PC-3 (cell line): ENCODE measurements around the gene TAF1C. TPM values are rescaled to one million over a fixed set of nuclear protein-coding genes. Genes with fewer than 3 reads are reported as not detected.

Experiments used
- ATAC-seq: fragments of 200-7000 bp; cut with Tn5 transposase; 2 replicates; pipeline ENCODE4 v1.9.1; 2020; ENCODE audit warnings: mild to moderate bottlenecking, moderate library complexity
- BruUV-seq: library from RNA; stranded (reverse); fragments of 400-500 nt; replicated peaks from 2 replicates; lab custom pipeline; 2021; lab: Mats Ljungman, UMichigan
- CTCF ChIA-PET: fragments of 300-600 bp; sonication (Branson Sonifier 250); formaldehyde crosslinking; loops from one replicate; lab custom pipeline; 2022; ENCODE audit warnings: antibody characterized with exemption; lab: Charles Lee
- POLR2A ChIA-PET: fragments of 300-600 bp; sonication (Branson Sonifier 250); formaldehyde crosslinking; loops from one replicate; lab custom pipeline; 2022; ENCODE audit warnings: antibody characterized with exemption; ENCODE audit not compliant: unreplicated experiment; lab: Charles Lee
- DNase-seq: peaks from one replicate; pipeline ENCODE4 v3.0.0-alpha.2; 2015
- H2AFZ ChIP-seq: fragments of 300-600 bp; sonication (generic); 2 replicates; pipeline ENCODE4 v1.6.0; 2016; ENCODE audit warnings: antibody characterized with exemption, low read length
- H3F3A ChIP-seq: fragments of 300-600 bp; sonication (generic); one replicate; pipeline ENCODE4 v1.6.0; 2017; ENCODE audit warnings: antibody characterized with exemption, low read length, control low read depth, mild to moderate bottlenecking; ENCODE audit not compliant: unreplicated experiment
- H3K27ac ChIP-seq: fragments of 300-600 bp; sonication (generic); 2 replicates; pipeline ENCODE4 v1.5.1; 2016; ENCODE audit warnings: mild to moderate bottlenecking, low read length
- H3K27me3 ChIP-seq: fragments of 300-600 bp; sonication (generic); 2 replicates; pipeline ENCODE4 v1.6.1; 2016; ENCODE audit warnings: low read length, mixed read lengths
- H3K36me3 ChIP-seq: fragments of 300-600 bp; sonication (generic); 2 replicates; pipeline ENCODE4 v1.6.1; 2016; ENCODE audit warnings: low read depth, mixed run types, low read length, mixed read lengths
- H3K4me1 ChIP-seq: fragments of 300-600 bp; sonication (generic); 2 replicates; pipeline ENCODE4 v1.5.1; 2016; ENCODE audit warnings: low read length; ENCODE audit not compliant: insufficient read depth
- H3K4me2 ChIP-seq: fragments of 300-600 bp; sonication (generic); 2 replicates; pipeline ENCODE4 v1.6.0; 2016; ENCODE audit warnings: low read length
- H3K4me3 ChIP-seq: fragments of 300-600 bp; sonication (generic); 2 replicates; pipeline ENCODE4 v1.5.1; 2016; ENCODE audit warnings: mild to moderate bottlenecking, low read length, mixed read lengths
- H3K79me2 ChIP-seq: fragments of 300-600 bp; sonication (generic); 2 replicates; pipeline ENCODE4 v1.6.1; 2017; ENCODE audit warnings: low read length, mixed read lengths
- H3K9ac ChIP-seq: fragments of 300-600 bp; sonication (generic); 2 replicates; pipeline ENCODE4 v1.6.0; 2016; ENCODE audit warnings: mild to moderate bottlenecking, low read length
- H3K9me2 ChIP-seq: fragments of 300-600 bp; sonication (generic); replicated peaks from 2 replicates; pipeline ENCODE4 v1.6.1; 2016; ENCODE audit warnings: mixed run types, low read length, mixed read lengths
- H3K9me3 ChIP-seq: fragments of 300-600 bp; sonication (generic); 2 replicates; pipeline ENCODE4 v1.6.1; 2016; ENCODE audit warnings: low read length, mixed read lengths
- H4K20me1 ChIP-seq: fragments of 300-600 bp; sonication (generic); 2 replicates; pipeline ENCODE4 v1.6.1; 2016; ENCODE audit warnings: low read length, mixed read lengths
- CTCF ChIP-seq: fragments of 300-600 bp; sonication (generic); conservative IDR thresholded peaks from 2 replicates; pipeline ENCODE4 v1.5.1; 2017; ENCODE audit warnings: antibody characterized with exemption, low read depth, mild to moderate bottlenecking, low read length
- EZH2 ChIP-seq: fragments of 300-600 bp; sonication (generic); IDR thresholded peaks from one replicate; pipeline ENCODE4 v1.6.1; 2017; ENCODE audit warnings: antibody characterized with exemption, mild to moderate bottlenecking, low read length; ENCODE audit not compliant: unreplicated experiment
- EZH2phosphoT487 ChIP-seq: fragments of 300-600 bp; sonication (generic); IDR thresholded peaks from 2 replicates; pipeline ENCODE4 v1.6.1; 2018; ENCODE audit warnings: mild to moderate bottlenecking, antibody characterized with exemption, low read length, borderline replicate concordance
- intact Hi-C: fragments of 100-400 bp; cut with micrococcal nuclease; formaldehyde crosslinking; loops from 2 replicates; pipeline ENCODE4 v1.9.0; 2023
- total RNA-seq: library from RNA; depleted of rRNA; stranded (reverse); fragments of >200 nt; gene quantifications from 2 replicates; pipeline ENCODE4 v1.2.3, GENCODE V29; 2014

The TAF1C gene
- total RNA-seq, 1 experiment from 2014 or later = 21.8 TPM

- no peak overlapping the region for H2AFZ ChIP-seq
- no peak overlapping the region for H3K4me2 ChIP-seq
- no peaks in the 10 kb centered on the region for H3K27me3 ChIP-seq
- POLR2A ChIA-PET = no interaction called here
- H3K79me2 ChIP-seq = peaks cover 9% of the 10 kb centered on the region
- H3F3A ChIP-seq = no peaks in the 10 kb centered on the region
- no peaks in the 10 kb centered on the region for H4K20me1 ChIP-seq
- no peaks in the 10 kb centered on the region for H3K9me2 ChIP-seq
- peaks cover 8% of the 10 kb centered on the region for H3K4me1 ChIP-seq
- no peak overlapping the region for H3K9ac ChIP-seq
- H3K27ac ChIP-seq = no peak overlapping the region
- no peak overlapping the region for H3K4me3 ChIP-seq
- no peaks in the 10 kb centered on the region for H3K36me3 ChIP-seq
- BruUV-seq = no TSS peak
- no peak for DNase-seq
- ATAC-seq = no peak
- CTCF ChIA-PET = no interaction called here
- H3K9me3 ChIP-seq = no peaks in the 10 kb centered on the region
- TF ChIP-seq EZH2 (no peak), EZH2phosphoT487 (no peak), CTCF (no peak)
- intact Hi-C loops = no loop called here
Observed at GRCh38 chr16:84137287-84137686, 49.6 kb downstream of the TAF1C start.

- intact Hi-C loops = no loop called here
- Histone ChIP-seq H3K9ac (no peak overlapping the region), H3K27me3 (no peaks in the 10 kb centered on the region), H3K9me2 (no peaks in the 10 kb centered on the region), H3K9me3 (no peaks in the 10 kb centered on the region), H3K27ac (no peak overlapping the region), H4K20me1 (no peaks in the 10 kb centered on the region), H3K4me3 (no peak overlapping the region), H2AFZ (no peak overlapping the region), H3K4me1 (peaks cover 8% of the 10 kb centered on the region), H3K36me3 (no peaks in the 10 kb centered on the region), H3K79me2 (peaks cover 9% of the 10 kb centered on the region), H3K4me2 (no peak overlapping the region), H3F3A (no peaks in the 10 kb centered on the region)
- ChIA-PET CTCF (no interaction called here), POLR2A (no interaction called here)
- no TSS peak for BruUV-seq
- TF ChIP-seq EZH2phosphoT487 (no peak), CTCF (no peak), EZH2 (no peak)
- ATAC-seq = no peak
- no peak for DNase-seq
Observed at GRCh38 chr16:84136331-84137125, 50.3 kb downstream of the TAF1C start.
